T-helper 2 cell treated with Interferon-gamma antibody and Interleukin-4, amounts not matched to agents 100 ng/mL and 5 ng/mL, for 36 hours (primary cell): ENCODE data around the gene SSH3. TPM values are rescaled to one million over a fixed set of nuclear protein-coding genes. Genes with fewer than 3 reads are reported as not detected.

Source experiments
- intact Hi-C: fragments of 100-400 bp; cut with micrococcal nuclease; formaldehyde crosslinking; loops from one replicate; pipeline ENCODE4 v1.15.1; 2023
- total RNA-seq: library from RNA; stranded (reverse); gene quantifications from 2 replicates; pipeline ENCODE4 v1.2.3, GENCODE V29; 2022

SSH3 gene
- total RNA-seq, 1 donor from 2014 or later, result 14.2 TPM

- intact Hi-C loops, result no loop called here
Measured at GRCh38 chr11:67337257-67337656, 33.9 kb downstream of the SSH3 start.

- intact Hi-C loops, result no loop called here
Measured at GRCh38 chr11:67344264-67344663, 40.9 kb downstream of the SSH3 start.

GRCh38 chr11:67345247-67345919 is 42.1 kb downstream of the SSH3 start:
- intact Hi-C loops, result no loop called here

GRCh38 chr11:67345920-67346819 is 42.8 kb downstream of the SSH3 start:
- intact Hi-C loops, result no loop called here

GRCh38 chr11:67347964-67348749 is 44.8 kb downstream of the SSH3 start:
- intact Hi-C loops, result no loop called here

GRCh38 chr11:67349036-67349435 is 45.7 kb downstream of the SSH3 start:
- intact Hi-C loops, result no loop called here

- intact Hi-C loops, result no loop called here
Measured at GRCh38 chr11:67349457-67349856, 46.1 kb downstream of the SSH3 start.

- intact Hi-C loops, result no loop called here
Measured at GRCh38 chr11:67349928-67350465, 46.7 kb downstream of the SSH3 start.

GRCh38 chr11:67351275-67352005 is 48.1 kb downstream of the SSH3 start:
- intact Hi-C loops, result loop anchor here (1.0 to 2.0 kb wide), 2 partner anchors 31 to 35 kb away; no protein-coding TSS in a partner anchor

- intact Hi-C loops, result loop anchor here (1.0 to 2.0 kb wide), 4 partner anchors 36 to 254 kb away; partner anchors contain the start of genes AIP, CDK2AP2 and NDUFV1
Measured at GRCh38 chr11:67352546-67353316, 49.4 kb downstream of the SSH3 start.

- intact Hi-C loops, result loop anchor here (1.0 to 2.0 kb wide), 4 partner anchors 37 to 253 kb away; partner anchors contain the start of genes AIP, CDK2AP2 and NDUFV1
Measured at GRCh38 chr11:67353317-67354074, 50.2 kb downstream of the SSH3 start, which contains the start of gene POLD4. Gene POLD4 (minus strand): TSS chr11:67353546. CDS start chr11:67353399, 147 bp downstream.

GRCh38 chr11:67354075-67355022 is 51.0 kb downstream of the SSH3 start:
- intact Hi-C loops, result no loop called here

GRCh38 chr11:67355023-67355793 is 51.9 kb downstream of the SSH3 start:
- intact Hi-C loops, result no loop called here

GRCh38 chr11:67355794-67356386 is 52.6 kb downstream of the SSH3 start:
- intact Hi-C loops, result no loop called here

- intact Hi-C loops, result no loop called here
Measured at GRCh38 chr11:67356387-67356863, 53.1 kb downstream of the SSH3 start.

- intact Hi-C loops, result loop anchor here (1.0 kb wide), 1 partner anchor 25 kb away; no protein-coding TSS in a partner anchor
Measured at GRCh38 chr11:67356864-67357561, 53.7 kb downstream of the SSH3 start.
